AG09309 (cell line): ENCODE measurements around the gene ABTB1.
"Not testable (repeated sequence)": the region's sequence is repeated elsewhere in the genome, so short reads cannot be mapped to it uniquely, and the experiment has no call there.

Experiments used
- DNase-seq: peaks from one replicate; pipeline ENCODE4 v3.0.0-alpha.2; 2010; ENCODE audit warnings: low read depth
- H3K4me3 ChIP-seq: 2 replicates; pipeline ENCODE4 v1.5.1; 2011; ENCODE audit warnings: mild to moderate bottlenecking, low read depth, low read length, moderate library complexity; ENCODE audit not compliant: control insufficient read depth
- CTCF ChIP-seq: IDR thresholded peaks from 2 replicates; pipeline ENCODE4 v1.5.1; 2011; ENCODE audit warnings: mild to moderate bottlenecking, low read depth, low read length, inconsistent platforms; ENCODE audit not compliant: insufficient read depth, control insufficient read depth; ENCODE audit errors: missing control alignments

ABTB1 gene

GRCh38 chr3:127650236-127650635, 22.5 kb upstream of the ABTB1 start:
- H3K4me3 ChIP-seq: no peak overlapping the region
- DNase-seq: no peak
- no peak for TF ChIP-seq CTCF

GRCh38 chr3:127651516-127652172, 21.1 kb upstream of the ABTB1 start:
- TF ChIP-seq CTCF: no peak
- no peak overlapping the region for H3K4me3 ChIP-seq
- DNase-seq: no peak

GRCh38 chr3:127652246-127652995, 20.3 kb upstream of the ABTB1 start:
- no peak for DNase-seq
- no peak overlapping the region for H3K4me3 ChIP-seq
- peak; percentile 89 for TF ChIP-seq CTCF

GRCh38 chr3:127654374-127654773, 18.4 kb upstream of the ABTB1 start:
- no peak overlapping the region for H3K4me3 ChIP-seq
- TF ChIP-seq CTCF: no peak
- DNase-seq: no peak

GRCh38 chr3:127654993-127655392, 17.8 kb upstream of the ABTB1 start:
- DNase-seq, H3K4me3 ChIP-seq: not testable (repeated sequence)

- no peak overlapping the region for H3K4me3 ChIP-seq
- TF ChIP-seq CTCF: no peak
- peak; percentile 44 for DNase-seq
These were observed 17.1 kb upstream of the ABTB1 start for GRCh38 chr3:127655641-127656040.

- H3K4me3 ChIP-seq: no peak overlapping the region
- TF ChIP-seq CTCF: no peak
- no peak for DNase-seq
These were observed 15.8 kb upstream of the ABTB1 start for GRCh38 chr3:127656906-127657305.
